Ureter (tissue), 1 donor: ENCODE data around the gene AARSD1. TPM values are rescaled to one million over a fixed set of nuclear protein-coding genes. Genes with fewer than 3 reads are reported as not detected.
"Not testable (repeated sequence)": the region's sequence is repeated elsewhere in the genome, so short reads cannot be mapped to it uniquely, and the experiment has no call there.

Experiments
- DNase-seq: peaks from one replicate; pipeline ENCODE4 v3.0.0-alpha.2; 2020; ENCODE audit warnings: low spot score
- total RNA-seq: library from RNA; stranded (reverse); gene quantifications from one replicate; pipeline ENCODE4 v1.2.4, GENCODE V29; 2023
- donor health status: DM: yes; HTN: yes; CAD: no.

AARSD1 gene
- 69.1 TPM for total RNA-seq

- peak; percentile 91 for DNase-seq
Measured at GRCh38 chr17:42964161-42964932, at the start of gene AARSD1. AARSD1 (minus strand) TSS chr17:42964454; CDS start chr17:42964440, 14 bp downstream.

- no peak for DNase-seq
Measured at GRCh38 chr17:43013296-43013695, 49.0 kb upstream of the AARSD1 start.

- no peak for DNase-seq
Measured at GRCh38 chr17:43011728-43012472, 47.6 kb upstream of the AARSD1 start.

GRCh38 chr17:43010667-43011308 is 46.5 kb upstream of the AARSD1 start:
- no peak for DNase-seq

GRCh38 chr17:43006639-43007551 is 42.6 kb upstream of the AARSD1 start, which contains the start of gene IFI35:
IFI35 (plus strand) TSS chr17:43006784; CDS start chr17:43006948, 164 bp downstream.
- peak; percentile 90 for DNase-seq

GRCh38 chr17:43003542-43004172 is 39.4 kb upstream of the AARSD1 start:
- no peak for DNase-seq

- not testable (repeated sequence) for DNase-seq
Measured at GRCh38 chr17:43000894-43001293, 36.6 kb upstream of the AARSD1 start.

GRCh38 chr17:42999003-42999525 is 34.8 kb upstream of the AARSD1 start:
- no peak for DNase-seq

- DNase-seq, result peak; percentile 98
Measured at GRCh38 chr17:42997984-42998938, 34.0 kb upstream of the AARSD1 start, which contains the start of gene RPL27. RPL27 (plus strand) TSS chr17:42998419; CDS start chr17:42998751, 332 bp downstream.

GRCh38 chr17:42997390-42997983 is 33.2 kb upstream of the AARSD1 start:
- DNase-seq, result no peak

GRCh38 chr17:42993913-42994312 is 29.7 kb upstream of the AARSD1 start:
- not testable (repeated sequence) for DNase-seq

- no peak for DNase-seq
Measured at GRCh38 chr17:42992872-42993271, 28.6 kb upstream of the AARSD1 start.

- no peak for DNase-seq
Measured at GRCh38 chr17:42991471-42991870, 27.2 kb upstream of the AARSD1 start.

- no peak for DNase-seq
Measured at GRCh38 chr17:42989726-42990652, 25.7 kb upstream of the AARSD1 start.

- DNase-seq, result no peak
Measured at GRCh38 chr17:42989141-42989540, 24.9 kb upstream of the AARSD1 start.

GRCh38 chr17:42985225-42985624 is 21.0 kb upstream of the AARSD1 start:
- DNase-seq, result no peak

GRCh38 chr17:42982266-42982665 is 18.0 kb upstream of the AARSD1 start:
- no peak for DNase-seq
